ENCODE measurements around the gene CHL1.

The CHL1 gene

DNA sequence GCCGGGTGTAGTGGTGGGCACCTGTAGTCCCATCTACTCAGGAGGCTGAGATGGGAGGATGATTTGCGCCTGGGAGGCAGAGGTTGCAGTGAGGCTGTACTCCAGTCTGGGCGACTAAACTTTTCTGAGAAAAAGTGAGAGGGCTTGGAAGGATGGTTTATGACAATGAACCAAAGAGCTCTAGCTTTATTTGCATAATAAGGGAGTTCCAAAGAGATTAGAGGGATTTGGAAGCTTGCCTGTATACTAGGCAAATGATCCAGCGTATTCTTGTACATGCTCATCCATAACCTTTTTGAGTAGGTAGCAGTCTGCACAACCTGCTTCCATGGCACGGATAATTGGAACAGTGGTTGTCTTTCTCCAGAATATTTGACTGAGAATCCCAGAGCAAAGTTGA lies 251.1 kb downstream of the CHL1 start:
- DNase-seq (ENCODE audit: low read depth): no peak
- TF ChIP-seq, protein P1, sequence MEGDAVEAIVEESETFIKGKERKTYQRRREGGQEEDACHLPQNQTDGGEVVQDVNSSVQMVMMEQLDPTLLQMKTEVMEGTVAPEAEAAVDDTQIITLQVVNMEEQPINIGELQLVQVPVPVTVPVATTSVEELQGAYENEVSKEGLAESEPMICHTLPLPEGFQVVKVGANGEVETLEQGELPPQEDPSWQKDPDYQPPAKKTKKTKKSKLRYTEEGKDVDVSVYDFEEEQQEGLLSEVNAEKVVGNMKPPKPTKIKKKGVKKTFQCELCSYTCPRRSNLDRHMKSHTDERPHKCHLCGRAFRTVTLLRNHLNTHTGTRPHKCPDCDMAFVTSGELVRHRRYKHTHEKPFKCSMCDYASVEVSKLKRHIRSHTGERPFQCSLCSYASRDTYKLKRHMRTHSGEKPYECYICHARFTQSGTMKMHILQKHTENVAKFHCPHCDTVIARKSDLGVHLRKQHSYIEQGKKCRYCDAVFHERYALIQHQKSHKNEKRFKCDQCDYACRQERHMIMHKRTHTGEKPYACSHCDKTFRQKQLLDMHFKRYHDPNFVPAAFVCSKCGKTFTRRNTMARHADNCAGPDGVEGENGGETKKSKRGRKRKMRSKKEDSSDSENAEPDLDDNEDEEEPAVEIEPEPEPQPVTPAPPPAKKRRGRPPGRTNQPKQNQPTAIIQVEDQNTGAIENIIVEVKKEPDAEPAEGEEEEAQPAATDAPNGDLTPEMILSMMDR (IDR thresholded peaks at IDR 0.05; ENCODE audit: insufficient read depth, low read depth, low read length, missing control alignments): no peak
- no peak overlapping the region for H3K4me3 ChIP-seq (ENCODE audit: low read depth, low read length)

DNA sequence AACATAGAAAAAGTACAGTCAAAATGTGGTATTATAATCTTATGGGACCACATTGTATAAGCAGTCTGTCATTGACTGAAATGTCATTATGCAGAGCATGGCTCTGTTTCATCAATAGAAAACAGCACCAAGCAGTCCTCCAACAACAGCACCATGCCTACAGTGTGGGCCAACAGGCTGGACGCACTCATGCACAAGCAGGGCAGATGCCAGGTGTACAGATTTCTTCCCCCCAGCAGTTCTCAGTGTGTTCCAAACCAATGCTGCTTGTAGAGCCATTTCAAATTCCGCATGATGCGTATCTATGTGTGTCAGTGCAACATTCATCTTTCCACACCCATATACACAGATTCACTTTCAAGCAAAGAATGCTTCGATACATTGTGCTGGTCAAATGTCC lies 253.1 kb downstream of the CHL1 start:
- DNase-seq (ENCODE audit: low read depth): no peak
- TF ChIP-seq, protein P1 (IDR thresholded peaks at IDR 0.05; ENCODE audit: insufficient read depth, low read depth, low read length, missing control alignments): no peak

DNA sequence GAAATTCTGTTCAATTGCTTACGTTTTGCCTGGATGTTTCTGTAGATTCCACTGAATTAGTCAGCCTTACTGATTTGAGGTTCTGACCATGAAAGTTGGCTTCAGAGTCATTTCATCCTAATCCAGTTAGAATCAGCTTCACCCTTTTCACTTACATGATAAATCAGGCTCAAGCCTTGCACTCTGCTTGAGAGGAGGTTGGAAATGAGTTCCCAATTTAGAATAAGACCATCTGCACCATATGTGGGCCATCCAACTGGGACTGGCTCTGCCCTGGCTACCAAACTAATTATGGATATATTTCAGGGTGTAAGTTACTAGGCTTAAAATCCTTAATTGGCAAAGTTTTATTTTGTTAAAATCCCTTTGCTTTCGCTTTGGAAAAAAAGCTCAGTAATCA lies 255.7 kb downstream of the CHL1 start:
- no peak overlapping the region for H3K4me3 ChIP-seq (ENCODE audit: low read depth, low read length)
- DNase-seq (ENCODE audit: low read depth): no peak
- TF ChIP-seq, protein P1 (IDR thresholded peaks at IDR 0.05; ENCODE audit: insufficient read depth, low read depth, low read length, missing control alignments): no peak

More for the DNA sequence above, 253.1 kb downstream of the CHL1 start:
- H3K4me3 ChIP-seq (ENCODE audit: low read depth, low read length): no peak overlapping the region

DNA sequence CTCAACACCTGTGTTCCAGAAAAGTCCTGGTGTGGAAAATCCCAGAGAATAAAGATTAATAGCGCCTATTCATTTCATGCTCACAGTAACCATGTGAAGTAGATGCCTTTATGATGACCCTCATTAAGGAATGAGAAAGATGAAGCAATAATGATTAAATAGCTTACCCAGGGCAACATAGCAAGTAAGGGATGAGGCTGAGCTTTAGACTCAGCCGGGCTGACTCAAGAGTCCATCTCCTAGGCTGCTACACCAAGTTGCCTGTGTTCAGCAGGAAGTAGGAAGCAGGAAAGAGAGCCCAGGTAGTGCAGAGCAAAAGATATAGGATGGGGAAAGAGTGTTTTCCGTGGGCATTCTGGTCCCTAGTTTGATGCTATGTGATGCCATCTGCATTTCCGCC lies 256.5 kb downstream of the CHL1 start:
- no peak overlapping the region for H3K4me3 ChIP-seq (ENCODE audit: low read depth, low read length)
- DNase-seq (ENCODE audit: low read depth): no peak
- TF ChIP-seq, protein P1 (IDR thresholded peaks at IDR 0.05; ENCODE audit: insufficient read depth, low read depth, low read length, missing control alignments): no peak

DNA sequence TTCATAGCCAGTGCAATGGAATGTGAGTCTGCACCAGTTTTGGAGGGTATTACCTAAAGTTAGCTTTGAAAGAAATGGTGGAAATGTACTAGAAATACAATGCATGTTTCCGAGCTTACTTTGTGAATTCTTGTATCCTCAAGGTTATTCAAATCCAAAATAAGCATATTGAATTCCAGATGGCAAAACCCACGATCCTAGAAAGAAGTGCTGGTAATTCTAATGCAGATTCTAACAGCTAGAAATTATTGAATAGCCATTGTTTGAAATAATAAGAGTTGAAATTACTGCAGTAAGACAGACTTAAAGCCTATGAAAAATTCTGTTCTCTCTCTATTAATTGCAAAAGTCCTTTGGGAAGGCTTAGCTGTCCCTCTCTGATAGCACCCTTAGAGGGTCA lies 258.4 kb downstream of the CHL1 start:
- no peak overlapping the region for H3K4me3 ChIP-seq (ENCODE audit: low read depth, low read length)
- DNase-seq (ENCODE audit: low read depth): no peak
- TF ChIP-seq, protein P1 (IDR thresholded peaks at IDR 0.05; ENCODE audit: insufficient read depth, low read depth, low read length, missing control alignments): no peak

DNA sequence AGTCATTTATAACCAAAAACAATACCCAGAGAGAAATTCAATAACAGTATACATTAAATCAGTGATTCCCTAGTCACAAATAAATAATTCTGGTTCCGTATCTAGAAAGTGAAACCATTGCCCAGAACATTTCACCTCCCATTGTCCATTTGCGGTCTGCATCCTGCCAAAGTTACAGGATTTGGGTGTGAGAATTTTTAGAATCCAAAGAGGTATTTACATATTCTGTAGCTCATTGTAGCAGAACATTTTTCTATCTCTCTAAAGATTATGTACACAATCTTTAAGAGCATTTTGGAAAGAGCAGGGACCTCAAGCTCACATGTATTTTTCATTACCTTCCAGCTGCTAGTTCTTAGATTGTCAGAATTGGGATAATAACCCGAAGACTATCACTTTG lies 261.6 kb downstream of the CHL1 start:
- no peak overlapping the region for H3K4me3 ChIP-seq (ENCODE audit: low read depth, low read length)
- DNase-seq (ENCODE audit: low read depth): no peak
- TF ChIP-seq, protein P1 (IDR thresholded peaks at IDR 0.05; ENCODE audit: insufficient read depth, low read depth, low read length, missing control alignments): no peak

DNA sequence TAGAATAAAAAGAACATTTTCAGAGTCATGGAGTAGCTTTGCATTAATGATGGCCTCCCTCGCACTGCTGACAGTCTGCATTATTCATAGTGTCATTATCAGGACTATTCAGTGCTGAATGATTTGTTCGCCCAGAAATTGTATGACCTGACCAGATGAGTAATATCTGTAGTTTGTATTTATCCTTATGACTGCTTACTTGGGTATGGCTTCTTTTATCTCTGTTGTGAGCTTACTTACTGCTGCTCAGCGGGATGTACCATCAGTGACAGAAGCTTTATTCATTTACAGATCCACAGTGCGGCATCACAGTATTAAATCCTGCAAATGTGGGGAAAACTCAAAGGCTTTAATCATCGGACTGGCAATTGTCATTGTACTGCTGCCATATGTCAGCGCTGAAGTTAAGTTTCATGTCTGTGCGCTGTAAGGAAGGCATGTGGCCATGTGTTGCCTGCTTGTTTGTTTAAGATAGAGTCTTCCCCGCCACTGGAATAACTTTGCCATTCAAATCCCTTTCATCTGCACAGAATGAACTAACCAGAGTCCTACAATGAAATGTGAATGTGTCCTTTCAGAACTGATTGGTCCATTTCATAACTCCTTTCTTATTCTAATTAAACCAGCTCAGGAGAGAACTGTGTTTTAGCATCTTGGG lies 262.2 kb downstream of the CHL1 start:
- TF ChIP-seq, protein P1 (IDR thresholded peaks at IDR 0.05; ENCODE audit: insufficient read depth, low read depth, low read length, missing control alignments): no peak
- DNase-seq (ENCODE audit: low read depth): no peak
- no peak overlapping the region for H3K4me3 ChIP-seq (ENCODE audit: low read depth, low read length)
